HG03457 (cell line): ENCODE data around the gene LAMC1.

ENCODE experiments used
- ATAC-seq: cut with Tn5 transposase; IDR thresholded peaks from one replicate; pipeline ENCODE4 v1.9.1; 2021; ENCODE audit warnings: moderate number of reproducible peaks; ENCODE audit not compliant: unreplicated experiment

LAMC1 gene

GRCh38 chr1:183019860-183020259 is 3.4 kb upstream of the LAMC1 start:
- no peak for ATAC-seq

GRCh38 chr1:183021405-183022201 is 1.6 kb upstream of the LAMC1 start:
- ATAC-seq, result no peak

- no peak for ATAC-seq
Measured at GRCh38 chr1:183022202-183023145, 746 bp upstream of the LAMC1 start.

DNA sequence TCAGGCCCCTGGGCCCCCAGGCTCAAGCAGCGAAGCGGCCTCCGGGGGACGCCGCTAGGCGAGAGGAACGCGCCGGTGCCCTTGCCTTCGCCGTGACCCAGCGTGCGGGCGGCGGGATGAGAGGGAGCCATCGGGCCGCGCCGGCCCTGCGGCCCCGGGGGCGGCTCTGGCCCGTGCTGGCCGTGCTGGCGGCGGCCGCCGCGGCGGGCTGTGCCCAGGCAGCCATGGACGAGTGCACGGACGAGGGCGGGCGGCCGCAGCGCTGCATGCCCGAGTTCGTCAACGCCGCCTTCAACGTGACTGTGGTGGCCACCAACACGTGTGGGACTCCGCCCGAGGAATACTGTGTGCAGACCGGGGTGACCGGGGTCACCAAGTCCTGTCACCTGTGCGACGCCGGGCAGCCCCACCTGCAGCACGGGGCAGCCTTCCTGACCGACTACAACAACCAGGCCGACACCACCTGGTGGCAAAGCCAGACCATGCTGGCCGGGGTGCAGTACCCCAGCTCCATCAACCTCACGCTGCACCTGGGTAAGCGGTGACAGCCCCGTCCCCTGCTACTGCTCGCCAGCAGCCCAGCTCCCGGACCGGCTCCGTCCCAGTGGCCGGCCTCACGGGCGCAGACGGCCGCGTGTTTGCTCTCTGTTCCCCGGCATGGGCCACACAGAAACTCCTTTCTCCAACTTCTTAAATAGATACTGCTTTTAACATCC is 539 bp downstream of the LAMC1 start:
- ATAC-seq, result peak; percentile 63

GRCh38 chr1:183024317-183025009 is 1.2 kb downstream of the LAMC1 start:
- ATAC-seq, result no peak

DNA sequence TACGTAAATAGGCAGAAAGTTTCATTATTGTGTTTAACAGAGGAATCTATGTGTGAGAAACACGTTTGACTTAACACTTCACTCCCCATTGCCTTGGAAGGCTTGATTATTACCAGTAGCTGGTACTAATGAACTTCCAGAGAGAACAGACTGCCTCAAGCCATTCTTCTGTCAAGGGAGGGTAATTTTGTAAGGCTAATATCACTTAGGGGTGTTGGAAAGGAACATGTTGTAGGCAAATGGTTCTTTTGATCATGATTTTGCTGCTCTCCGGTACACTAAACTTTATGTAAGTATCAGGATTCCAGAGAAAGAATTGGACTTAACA is 1.8 kb downstream of the LAMC1 start:
- ATAC-seq, result no peak

- no peak for ATAC-seq
Measured at GRCh38 chr1:183025782-183026774, 2.9 kb downstream of the LAMC1 start.

- no peak for ATAC-seq
Measured at GRCh38 chr1:183027031-183027430, 3.8 kb downstream of the LAMC1 start.

DNA sequence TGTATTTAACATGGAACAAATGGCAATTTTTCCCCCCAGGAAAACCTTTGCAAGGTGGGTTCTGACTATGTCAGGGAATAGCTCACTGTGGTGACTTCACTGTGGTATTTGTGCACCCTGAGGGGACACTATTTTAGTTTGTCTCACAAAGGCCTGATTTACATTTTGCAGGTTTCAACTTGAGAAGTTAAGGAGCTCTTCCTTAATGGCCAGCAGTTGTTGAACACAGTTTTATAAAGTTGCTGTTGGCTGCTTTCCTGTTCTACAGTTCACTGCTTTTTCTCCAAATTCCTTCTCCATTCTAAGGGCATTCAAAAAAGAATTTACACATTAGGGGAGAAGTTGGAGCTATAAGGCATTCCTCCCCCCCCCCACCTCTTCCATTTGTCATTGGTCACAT is 4.6 kb downstream of the LAMC1 start:
- no peak for ATAC-seq

- no peak for ATAC-seq
Measured at GRCh38 chr1:183029591-183030000, 6.4 kb downstream of the LAMC1 start.

DNA sequence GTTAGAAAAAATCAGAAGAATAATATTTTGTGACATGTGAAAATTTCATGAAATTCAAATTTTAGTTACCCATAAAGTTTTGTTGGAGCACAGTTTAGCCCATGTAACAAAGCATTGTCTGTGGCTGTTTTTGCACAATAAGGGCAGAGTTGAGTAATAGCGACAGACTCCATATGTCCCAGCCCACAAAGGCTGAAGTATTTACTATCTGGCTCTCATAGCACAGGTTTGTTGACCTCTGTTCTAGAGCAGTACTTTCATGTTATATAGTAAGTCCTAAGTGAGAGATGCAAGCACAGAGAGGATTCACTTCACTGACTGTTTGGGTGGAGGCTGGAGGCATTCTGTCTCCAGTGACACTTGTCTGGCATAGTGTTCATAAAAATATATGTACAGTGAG is 6.8 kb downstream of the LAMC1 start:
- ATAC-seq, result no peak

DNA sequence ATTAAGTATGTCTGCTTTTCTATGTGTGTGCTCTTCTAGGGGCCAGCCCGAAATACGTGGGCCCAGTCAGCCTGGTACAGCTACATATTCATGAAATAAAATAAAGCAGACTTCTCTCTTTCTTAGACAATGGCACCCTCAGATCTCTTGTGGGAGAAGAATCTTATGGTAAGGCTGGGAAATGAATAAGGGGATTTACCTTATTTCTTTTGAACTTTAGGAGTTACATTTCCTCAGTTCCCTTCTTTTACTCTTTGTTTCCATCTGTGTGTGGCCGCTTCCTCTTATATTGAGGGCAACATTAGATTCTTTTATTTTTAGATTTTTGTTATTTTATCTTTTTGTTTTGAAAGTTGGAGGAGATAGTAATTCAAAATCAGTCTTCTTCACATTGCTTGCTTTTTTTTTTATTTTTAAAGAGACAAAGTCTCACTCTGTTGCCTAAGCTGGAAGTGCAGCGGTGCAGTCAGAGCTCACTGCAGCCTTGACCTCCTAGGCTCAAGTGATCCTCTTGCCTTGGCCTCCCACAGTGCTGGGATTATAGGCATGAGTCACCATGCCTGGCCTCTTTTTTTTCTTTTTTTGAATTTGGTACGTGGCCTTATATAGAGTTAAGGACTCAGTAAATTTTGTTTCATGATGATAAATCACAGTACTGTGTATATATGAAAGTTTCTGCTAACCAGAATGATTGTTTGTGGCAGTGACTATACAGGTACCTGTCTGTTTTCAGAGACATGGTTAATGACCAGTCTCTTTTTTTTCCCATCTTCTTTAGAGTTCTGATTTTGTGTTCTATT is 9.1 kb downstream of the LAMC1 start:
- ATAC-seq, result no peak

- no peak for ATAC-seq
Measured at GRCh38 chr1:183033205-183033604, 10.0 kb downstream of the LAMC1 start.

- no peak for ATAC-seq
Measured at GRCh38 chr1:183034682-183035081, 11.5 kb downstream of the LAMC1 start.

- ATAC-seq, result no peak
Measured at GRCh38 chr1:183038333-183038866, 15.2 kb downstream of the LAMC1 start.

- no peak for ATAC-seq
Measured at GRCh38 chr1:183038913-183039312, 15.7 kb downstream of the LAMC1 start.

- no peak for ATAC-seq
Measured at GRCh38 chr1:183039330-183039729, 16.1 kb downstream of the LAMC1 start.

DNA sequence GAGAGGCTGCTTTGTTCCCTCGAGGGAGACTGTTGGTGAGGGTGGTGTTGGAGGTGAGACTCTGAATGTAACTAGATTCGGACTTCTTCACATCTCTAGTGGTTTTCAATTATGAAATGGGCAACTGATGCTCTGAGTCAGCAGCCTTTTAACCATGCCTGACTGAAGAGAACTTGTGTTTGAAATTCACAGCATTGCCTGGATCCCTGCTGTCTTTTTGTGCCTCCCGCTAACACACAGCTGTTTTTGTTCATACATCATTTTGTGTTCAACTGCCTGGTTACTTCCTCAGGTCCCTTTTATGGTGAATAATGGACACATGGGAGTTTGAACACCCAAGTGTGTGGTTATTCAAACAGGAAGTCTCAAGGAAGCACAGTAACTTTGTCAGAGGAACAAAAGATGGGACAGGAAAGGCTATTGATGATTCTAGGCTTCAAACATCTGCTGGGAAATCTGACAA is 16.8 kb downstream of the LAMC1 start:
- no peak for ATAC-seq
